Measurements from ENCODE around the gene SASH3.

Gene SASH3

DNA sequence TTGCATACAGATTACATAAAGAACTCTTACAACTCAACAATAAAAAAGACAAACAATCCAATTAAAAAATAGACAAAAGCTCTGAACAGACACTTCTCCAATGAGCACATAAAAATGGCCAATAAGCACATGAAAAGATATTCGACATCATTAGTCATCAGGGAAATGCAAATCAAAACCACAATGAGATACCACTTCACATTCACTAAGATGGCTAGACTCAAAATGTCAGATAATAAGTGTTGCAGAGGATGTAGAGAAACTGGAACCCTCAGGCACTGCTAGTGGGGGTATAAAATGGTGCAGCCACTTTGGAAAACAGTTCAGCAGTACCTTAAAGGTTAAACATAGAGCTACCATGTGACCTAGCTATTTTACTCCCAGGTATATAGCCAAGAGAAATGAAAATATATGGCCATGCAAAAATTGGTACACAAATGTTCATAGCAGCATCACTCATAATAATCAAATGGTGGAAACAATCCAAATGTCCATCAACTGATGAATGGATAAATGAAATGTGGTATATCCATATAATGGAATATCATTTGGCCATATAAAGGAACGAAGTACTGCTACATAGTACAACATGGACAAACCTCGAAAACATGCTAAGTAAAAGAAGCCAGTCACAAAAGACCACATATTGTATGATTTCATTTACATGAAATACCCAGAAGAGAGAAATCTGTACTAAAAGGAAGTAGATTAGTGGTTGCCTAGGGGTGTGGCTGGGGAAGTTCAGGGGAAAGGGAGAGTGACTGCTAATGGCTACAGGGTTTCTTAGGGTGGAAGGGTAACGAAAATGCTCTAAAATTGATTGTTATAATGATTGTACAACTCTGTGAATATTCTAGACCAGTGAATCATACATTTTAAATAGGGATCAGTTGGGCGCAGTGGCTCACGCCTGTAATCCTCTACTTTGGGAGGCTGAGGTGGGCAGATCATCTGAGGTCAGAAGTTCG, 29.4 kb downstream of the SASH3 start:
- H2BK12ac ChIP-seq (ENCODE audit: low read length) = no peak overlapping the region
- no peak overlapping the region for H2BK15ac ChIP-seq (ENCODE audit: low read length)
- no peak overlapping the region for H3K9ac ChIP-seq (ENCODE audit: low read depth, low read length, poor library complexity)
- DNase-seq (ENCODE audit: low spot score) = no peak
- H3K14ac ChIP-seq (ENCODE audit: low read length) = no peak overlapping the region
- no peak overlapping the region for H2AK5ac ChIP-seq (ENCODE audit: low read depth, low read length)
- H4K91ac ChIP-seq (ENCODE audit: low read depth, low read length, poor library complexity) = no peak overlapping the region
- no peaks in the 10 kb centered on the region for H3K27me3 ChIP-seq (ENCODE audit: control insufficient read depth in 3 of 3, insufficient read depth in 3 of 3, low read depth in 1 of 3, low read length in 3 of 3)
- H2BK120ac ChIP-seq (ENCODE audit: low read depth, low read length) = no peak overlapping the region
- H2AFZ ChIP-seq (ENCODE audit: low read length) = no peak overlapping the region
- H3K27ac ChIP-seq (replicated peaks; ENCODE audit: low read length) = no peak overlapping the region
- H3K23ac ChIP-seq (ENCODE audit: low read depth, low read length, poor library complexity) = no peak overlapping the region
- WGBS, 2 donors (ENCODE audit: extremely low coverage in 2 of 2, insufficient read length in 2 of 2, insufficient replicate concordance in 1 of 2) = no CpG with 5 or more reads among the region's 7 CpGs
- H3K36me3 ChIP-seq (replicated peaks in 1 of 2; ENCODE audit: control insufficient read depth in 2 of 2, insufficient read depth in 2 of 2, low read length in 2 of 2) = peaks cover 8 to 40% of the 10 kb centered on the region in 2 donors
- H3K79me1 ChIP-seq (ENCODE audit: low read depth, low read length) = no peaks in the 10 kb centered on the region
- H3K4ac ChIP-seq (ENCODE audit: low read length) = no peak overlapping the region
- no peak overlapping the region for H2BK5ac ChIP-seq (ENCODE audit: low read length)
- H3K4me3 ChIP-seq (ENCODE audit: low read length in 2 of 2) = no peak overlapping the region
- no peak overlapping the region for H3K4me2 ChIP-seq (ENCODE audit: insufficient read depth, low read length, poor library complexity, severe bottlenecking)
- H4K8ac ChIP-seq (ENCODE audit: low read depth, low read length) = no peak overlapping the region
- peaks cover 0 to 11% of the 10 kb centered on the region in 2 donors for H3K9me3 ChIP-seq (replicated peaks in 1 of 2; ENCODE audit: control insufficient read depth in 2 of 2, insufficient read depth in 1 of 2, low read depth in 1 of 2, low read length in 2 of 2)
- no peak overlapping the region for H3K18ac ChIP-seq (ENCODE audit: low read length)
- H3K4me1 ChIP-seq (ENCODE audit: control insufficient read depth in 2 of 2, insufficient read depth in 1 of 2, low read depth in 1 of 2, low read length in 2 of 2) = no peaks in the 10 kb centered on the region

DNA sequence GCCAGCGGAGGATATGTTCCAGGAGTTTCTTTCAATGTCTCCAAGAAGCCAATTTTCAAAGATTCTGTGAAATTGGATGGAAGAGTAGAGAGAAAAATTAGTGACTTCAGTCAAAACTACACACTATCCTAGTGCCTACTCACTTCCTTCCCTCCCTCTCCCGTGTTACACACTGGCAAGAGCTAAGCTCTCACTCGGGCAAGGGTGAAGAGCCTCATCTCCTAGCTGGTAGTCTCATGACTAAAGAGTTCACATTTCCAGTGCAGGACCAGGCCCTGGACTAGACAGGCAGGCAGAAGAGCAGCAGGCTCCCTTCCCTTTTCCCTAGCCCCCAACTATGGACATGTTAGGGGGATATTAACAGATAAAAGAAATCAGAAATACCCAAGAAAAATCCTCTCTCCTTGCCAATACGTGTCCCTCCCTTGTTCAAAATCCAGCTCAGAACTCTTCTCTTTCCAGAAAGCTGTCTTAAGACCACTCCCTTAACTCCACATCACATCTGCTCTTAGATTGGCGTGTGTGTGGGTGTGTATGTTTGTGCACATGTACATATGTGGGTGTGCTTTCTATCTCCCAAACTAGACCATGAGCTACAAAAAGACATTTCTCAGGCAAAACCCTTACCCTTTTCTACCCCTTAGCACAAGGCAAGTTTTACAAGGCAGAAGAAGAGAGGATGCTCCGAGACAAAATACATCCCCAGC, 34.1 kb downstream of the SASH3 start:
- H3K23ac ChIP-seq (ENCODE audit: low read depth, low read length, poor library complexity) = no peak overlapping the region
- H4K8ac ChIP-seq (ENCODE audit: low read depth, low read length) = no peak overlapping the region
- H3K4me1 ChIP-seq (ENCODE audit: control insufficient read depth in 2 of 2, insufficient read depth in 1 of 2, low read depth in 1 of 2, low read length in 2 of 2) = no peaks in the 10 kb centered on the region
- H3K4me3 ChIP-seq (ENCODE audit: low read length in 2 of 2) = no peak overlapping the region
- H2BK5ac ChIP-seq (ENCODE audit: low read length) = no peak overlapping the region
- H3K9me3 ChIP-seq (replicated peaks in 1 of 2; ENCODE audit: control insufficient read depth in 2 of 2, insufficient read depth in 1 of 2, low read depth in 1 of 2, low read length in 2 of 2) = peaks cover 0 to 16% of the 10 kb centered on the region in 2 donors
- no peak overlapping the region for H2AK5ac ChIP-seq (ENCODE audit: low read depth, low read length)
- no CpG with 5 or more reads among the region's 6 CpGs for WGBS, 2 donors (ENCODE audit: extremely low coverage in 2 of 2, insufficient read length in 2 of 2, insufficient replicate concordance in 1 of 2)
- no peak overlapping the region for H2BK12ac ChIP-seq (ENCODE audit: low read length)
- H3K4ac ChIP-seq (ENCODE audit: low read length) = no peak overlapping the region
- H3K14ac ChIP-seq (ENCODE audit: low read length) = no peak overlapping the region
- DNase-seq (ENCODE audit: low spot score) = no peak
- no peak overlapping the region for H2BK120ac ChIP-seq (ENCODE audit: low read depth, low read length)
- H3K4me2 ChIP-seq (ENCODE audit: insufficient read depth, low read length, poor library complexity, severe bottlenecking) = no peak overlapping the region
- no peak overlapping the region for H3K18ac ChIP-seq (ENCODE audit: low read length)
- no peaks in the 10 kb centered on the region for H3K79me1 ChIP-seq (ENCODE audit: low read depth, low read length)
- H3K27ac ChIP-seq (replicated peaks; ENCODE audit: low read length) = no peak overlapping the region
- H2AFZ ChIP-seq (ENCODE audit: low read length) = no peak overlapping the region
- H3K27me3 ChIP-seq (ENCODE audit: control insufficient read depth in 3 of 3, insufficient read depth in 3 of 3, low read depth in 1 of 3, low read length in 3 of 3) = no peaks in the 10 kb centered on the region
- no peak overlapping the region for H2BK15ac ChIP-seq (ENCODE audit: low read length)
- H4K91ac ChIP-seq (ENCODE audit: low read depth, low read length, poor library complexity) = no peak overlapping the region
- peaks cover 10 to 43% of the 10 kb centered on the region in 2 donors for H3K36me3 ChIP-seq (replicated peaks in 1 of 2; ENCODE audit: control insufficient read depth in 2 of 2, insufficient read depth in 2 of 2, low read length in 2 of 2)
- no peak overlapping the region for H3K9ac ChIP-seq (ENCODE audit: low read depth, low read length, poor library complexity)

DNA sequence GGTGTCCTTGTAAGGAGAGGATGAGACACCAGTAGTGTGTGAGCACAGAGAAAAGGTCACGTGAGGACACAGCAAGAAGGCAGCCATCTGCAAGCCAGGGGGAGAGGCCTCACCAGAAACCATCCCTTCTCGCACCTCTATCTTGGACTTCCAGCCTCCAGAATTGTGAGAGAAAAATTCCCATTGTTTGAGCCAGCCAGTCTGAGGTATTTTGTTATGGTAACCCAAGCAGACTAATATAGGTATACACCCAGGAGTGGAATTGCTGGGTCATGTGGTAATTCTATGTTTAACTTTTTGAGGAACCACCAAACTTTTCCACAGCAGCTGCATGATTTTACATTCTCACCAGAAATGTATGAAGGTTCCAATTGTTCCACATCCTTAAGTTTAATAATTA, 38.4 kb downstream of the SASH3 start:
- H3K9ac ChIP-seq (ENCODE audit: low read depth, low read length, poor library complexity) = no peak overlapping the region
- no peak overlapping the region for H3K4me2 ChIP-seq (ENCODE audit: insufficient read depth, low read length, poor library complexity, severe bottlenecking)
- no peak overlapping the region for H4K8ac ChIP-seq (ENCODE audit: low read depth, low read length)
- H3K4me1 ChIP-seq (ENCODE audit: control insufficient read depth in 2 of 2, insufficient read depth in 1 of 2, low read depth in 1 of 2, low read length in 2 of 2) = no peaks in the 10 kb centered on the region
- H3K4ac ChIP-seq (ENCODE audit: low read length) = no peak overlapping the region
- no peak for DNase-seq (ENCODE audit: low spot score)
- no peak overlapping the region for H2BK12ac ChIP-seq (ENCODE audit: low read length)
- H3K36me3 ChIP-seq (replicated peaks in 1 of 2; ENCODE audit: control insufficient read depth in 2 of 2, insufficient read depth in 2 of 2, low read length in 2 of 2) = peaks cover 4 to 17% of the 10 kb centered on the region in 2 donors
- no peaks in the 10 kb centered on the region for H3K79me1 ChIP-seq (ENCODE audit: low read depth, low read length)
- no peak overlapping the region for H3K23ac ChIP-seq (ENCODE audit: low read depth, low read length, poor library complexity)
- no peak overlapping the region for H4K91ac ChIP-seq (ENCODE audit: low read depth, low read length, poor library complexity)
- no peak overlapping the region for H3K18ac ChIP-seq (ENCODE audit: low read length)
- H3K27ac ChIP-seq (replicated peaks; ENCODE audit: low read length) = no peak overlapping the region
- H2BK120ac ChIP-seq (ENCODE audit: low read depth, low read length) = no peak overlapping the region
- H3K4me3 ChIP-seq (ENCODE audit: low read length in 2 of 2) = no peak overlapping the region
- H3K14ac ChIP-seq (ENCODE audit: low read length) = no peak overlapping the region
- H3K9me3 ChIP-seq (replicated peaks in 1 of 2; ENCODE audit: control insufficient read depth in 2 of 2, insufficient read depth in 1 of 2, low read depth in 1 of 2, low read length in 2 of 2) = peaks cover 0 to 10% of the 10 kb centered on the region in 2 donors
- H2BK15ac ChIP-seq (ENCODE audit: low read length) = no peak overlapping the region
- H2BK5ac ChIP-seq (ENCODE audit: low read length) = no peak overlapping the region
- H3K27me3 ChIP-seq (ENCODE audit: control insufficient read depth in 3 of 3, insufficient read depth in 3 of 3, low read depth in 1 of 3, low read length in 3 of 3) = no peaks in the 10 kb centered on the region
- WGBS, 2 donors (ENCODE audit: extremely low coverage in 2 of 2, insufficient read length in 2 of 2, insufficient replicate concordance in 1 of 2) = no CpG with 5 or more reads among the region's 2 CpGs
- H2AK5ac ChIP-seq (ENCODE audit: low read depth, low read length) = no peak overlapping the region
- H2AFZ ChIP-seq (ENCODE audit: low read length) = no peak overlapping the region

GRCh38 chrX:129823115-129823514, 43.4 kb downstream of the SASH3 start:
- Histone ChIP-seq H2AK5ac (ENCODE audit: low read depth, low read length) (no peak overlapping the region), H3K36me3 (replicated peaks in 1 of 2; ENCODE audit: control insufficient read depth in 2 of 2, insufficient read depth in 2 of 2, low read length in 2 of 2) (peaks cover 2 to 14% of the 10 kb centered on the region in 2 donors)

More at GRCh38 chrX:129823115-129823514, 43.4 kb downstream of the SASH3 start:
- no peak overlapping the region for H3K23ac ChIP-seq (ENCODE audit: low read depth, low read length, poor library complexity)
- no peak overlapping the region for H3K4me3 ChIP-seq (ENCODE audit: low read length in 2 of 2)
- no peak for DNase-seq (ENCODE audit: low spot score)
- H2BK12ac ChIP-seq (ENCODE audit: low read length) = no peak overlapping the region
- no CpG with 5 or more reads among the region's 2 CpGs for WGBS, 2 donors (ENCODE audit: extremely low coverage in 2 of 2, insufficient read length in 2 of 2, insufficient replicate concordance in 1 of 2)
- H2BK15ac ChIP-seq (ENCODE audit: low read length) = no peak overlapping the region
- peaks cover 0 to 3% of the 10 kb centered on the region in 2 donors for H3K9me3 ChIP-seq (replicated peaks in 1 of 2; ENCODE audit: control insufficient read depth in 2 of 2, insufficient read depth in 1 of 2, low read depth in 1 of 2, low read length in 2 of 2)
- no peak overlapping the region for H3K27ac ChIP-seq (replicated peaks; ENCODE audit: low read length)
- no peaks in the 10 kb centered on the region for H3K79me1 ChIP-seq (ENCODE audit: low read depth, low read length)
- H3K14ac ChIP-seq (ENCODE audit: low read length) = no peak overlapping the region
- no peak overlapping the region for H4K91ac ChIP-seq (ENCODE audit: low read depth, low read length, poor library complexity)
- no peak overlapping the region for H4K8ac ChIP-seq (ENCODE audit: low read depth, low read length)
- no peak overlapping the region for H2AFZ ChIP-seq (ENCODE audit: low read length)
- H2BK120ac ChIP-seq (ENCODE audit: low read depth, low read length) = no peak overlapping the region
- H3K4ac ChIP-seq (ENCODE audit: low read length) = no peak overlapping the region
- H3K4me2 ChIP-seq (ENCODE audit: insufficient read depth, low read length, poor library complexity, severe bottlenecking) = no peak overlapping the region
- H3K9ac ChIP-seq (ENCODE audit: low read depth, low read length, poor library complexity) = no peak overlapping the region
- H3K18ac ChIP-seq (ENCODE audit: low read length) = no peak overlapping the region
- no peaks in the 10 kb centered on the region for H3K27me3 ChIP-seq (ENCODE audit: control insufficient read depth in 3 of 3, insufficient read depth in 3 of 3, low read depth in 1 of 3, low read length in 3 of 3)
- H3K4me1 ChIP-seq (ENCODE audit: control insufficient read depth in 2 of 2, insufficient read depth in 1 of 2, low read depth in 1 of 2, low read length in 2 of 2) = no peaks in the 10 kb centered on the region
- no peak overlapping the region for H2BK5ac ChIP-seq (ENCODE audit: low read length)

Data from neuronal stem cell (in vitro differentiated cells).